ENCODE measurements around the gene LENG8.

LENG8 gene

DNA sequence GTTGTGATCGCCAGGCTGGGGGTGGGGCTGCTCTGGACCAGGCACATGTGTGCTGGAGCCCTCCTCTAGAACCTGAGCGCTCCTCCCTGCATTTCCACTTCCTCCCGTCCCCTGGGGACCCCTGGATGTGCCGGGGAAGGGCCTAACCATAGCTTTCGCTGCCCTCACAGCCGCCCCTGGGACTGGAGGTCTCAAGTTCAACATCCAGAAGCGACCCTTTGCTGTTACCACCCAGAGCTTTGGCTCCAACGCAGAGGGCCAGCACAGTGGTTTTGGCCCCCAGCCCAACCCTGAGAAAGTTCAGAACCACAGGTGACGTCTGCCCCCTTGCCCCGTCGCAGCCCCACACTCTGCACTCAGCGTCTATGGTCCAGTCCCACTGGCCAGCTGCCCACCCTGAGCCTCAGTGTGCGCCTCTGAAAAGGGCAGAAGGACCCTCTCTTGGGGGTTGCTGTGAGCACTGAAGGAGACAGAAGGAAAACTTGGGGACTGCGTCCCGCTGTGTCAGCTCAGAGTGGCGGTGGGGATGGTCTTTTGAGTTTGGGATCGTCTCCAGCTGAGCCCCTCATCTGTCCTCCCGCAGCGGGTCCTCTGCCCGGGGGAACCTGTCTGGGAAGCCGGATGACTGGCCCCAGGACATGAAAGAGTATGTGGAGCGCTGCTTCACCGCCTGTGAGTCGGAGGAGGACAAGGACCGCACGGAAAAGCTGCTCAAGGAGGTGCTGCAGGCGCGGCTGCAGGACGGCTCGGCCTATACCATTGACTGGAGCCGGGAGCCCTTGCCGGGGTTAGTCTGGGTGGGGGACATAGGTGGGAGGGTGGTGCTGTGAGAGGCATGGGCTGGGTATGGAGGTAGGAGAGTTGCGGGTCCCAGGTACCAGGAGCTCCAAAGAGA is 6.0 kb downstream of the LENG8 start:
- TF ChIP-seq ZFX (IDR thresholded peaks at IDR 0.05): no peak
- TF ChIP-seq, protein P1, sequence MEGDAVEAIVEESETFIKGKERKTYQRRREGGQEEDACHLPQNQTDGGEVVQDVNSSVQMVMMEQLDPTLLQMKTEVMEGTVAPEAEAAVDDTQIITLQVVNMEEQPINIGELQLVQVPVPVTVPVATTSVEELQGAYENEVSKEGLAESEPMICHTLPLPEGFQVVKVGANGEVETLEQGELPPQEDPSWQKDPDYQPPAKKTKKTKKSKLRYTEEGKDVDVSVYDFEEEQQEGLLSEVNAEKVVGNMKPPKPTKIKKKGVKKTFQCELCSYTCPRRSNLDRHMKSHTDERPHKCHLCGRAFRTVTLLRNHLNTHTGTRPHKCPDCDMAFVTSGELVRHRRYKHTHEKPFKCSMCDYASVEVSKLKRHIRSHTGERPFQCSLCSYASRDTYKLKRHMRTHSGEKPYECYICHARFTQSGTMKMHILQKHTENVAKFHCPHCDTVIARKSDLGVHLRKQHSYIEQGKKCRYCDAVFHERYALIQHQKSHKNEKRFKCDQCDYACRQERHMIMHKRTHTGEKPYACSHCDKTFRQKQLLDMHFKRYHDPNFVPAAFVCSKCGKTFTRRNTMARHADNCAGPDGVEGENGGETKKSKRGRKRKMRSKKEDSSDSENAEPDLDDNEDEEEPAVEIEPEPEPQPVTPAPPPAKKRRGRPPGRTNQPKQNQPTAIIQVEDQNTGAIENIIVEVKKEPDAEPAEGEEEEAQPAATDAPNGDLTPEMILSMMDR (conservative IDR thresholded peaks at IDR 0.05): no peak
- no peak overlapping the region for H3K27ac ChIP-seq

DNA sequence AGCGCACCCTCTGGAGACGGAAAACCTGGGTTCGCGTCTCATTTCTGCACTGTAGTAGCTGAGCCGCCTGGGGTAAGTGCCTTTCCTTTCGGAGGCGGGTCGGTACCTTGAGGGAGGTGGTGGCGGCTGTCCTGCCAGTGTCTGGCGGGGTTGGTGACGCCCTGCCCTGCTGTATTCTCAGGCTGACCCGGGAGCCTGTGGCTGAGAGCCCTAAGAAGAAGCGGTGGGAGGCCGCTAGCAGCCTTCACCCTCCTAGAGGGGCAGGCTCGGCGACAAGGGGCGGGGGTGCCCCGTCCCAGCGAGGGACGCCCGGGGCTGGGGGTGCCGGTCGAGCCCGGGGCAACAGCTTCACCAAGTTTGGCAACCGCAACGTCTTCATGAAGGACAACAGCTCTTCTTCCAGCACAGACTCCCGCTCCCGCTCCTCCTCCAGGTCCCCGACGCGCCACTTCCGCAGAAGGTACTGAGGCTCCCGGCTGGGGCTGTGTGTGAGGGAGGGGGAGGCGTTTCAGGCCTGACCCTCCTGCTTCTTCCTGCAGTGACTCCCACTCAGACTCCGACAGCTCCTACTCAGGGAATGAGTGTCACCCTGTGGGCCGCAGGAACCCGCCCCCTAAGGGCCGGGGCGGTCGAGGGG is 6.9 kb downstream of the LENG8 start:
- no peak overlapping the region for H3K27ac ChIP-seq
- TF ChIP-seq, protein P1 (conservative IDR thresholded peaks at IDR 0.05): no peak
- no peak for TF ChIP-seq ZFX (IDR thresholded peaks at IDR 0.05)

DNA sequence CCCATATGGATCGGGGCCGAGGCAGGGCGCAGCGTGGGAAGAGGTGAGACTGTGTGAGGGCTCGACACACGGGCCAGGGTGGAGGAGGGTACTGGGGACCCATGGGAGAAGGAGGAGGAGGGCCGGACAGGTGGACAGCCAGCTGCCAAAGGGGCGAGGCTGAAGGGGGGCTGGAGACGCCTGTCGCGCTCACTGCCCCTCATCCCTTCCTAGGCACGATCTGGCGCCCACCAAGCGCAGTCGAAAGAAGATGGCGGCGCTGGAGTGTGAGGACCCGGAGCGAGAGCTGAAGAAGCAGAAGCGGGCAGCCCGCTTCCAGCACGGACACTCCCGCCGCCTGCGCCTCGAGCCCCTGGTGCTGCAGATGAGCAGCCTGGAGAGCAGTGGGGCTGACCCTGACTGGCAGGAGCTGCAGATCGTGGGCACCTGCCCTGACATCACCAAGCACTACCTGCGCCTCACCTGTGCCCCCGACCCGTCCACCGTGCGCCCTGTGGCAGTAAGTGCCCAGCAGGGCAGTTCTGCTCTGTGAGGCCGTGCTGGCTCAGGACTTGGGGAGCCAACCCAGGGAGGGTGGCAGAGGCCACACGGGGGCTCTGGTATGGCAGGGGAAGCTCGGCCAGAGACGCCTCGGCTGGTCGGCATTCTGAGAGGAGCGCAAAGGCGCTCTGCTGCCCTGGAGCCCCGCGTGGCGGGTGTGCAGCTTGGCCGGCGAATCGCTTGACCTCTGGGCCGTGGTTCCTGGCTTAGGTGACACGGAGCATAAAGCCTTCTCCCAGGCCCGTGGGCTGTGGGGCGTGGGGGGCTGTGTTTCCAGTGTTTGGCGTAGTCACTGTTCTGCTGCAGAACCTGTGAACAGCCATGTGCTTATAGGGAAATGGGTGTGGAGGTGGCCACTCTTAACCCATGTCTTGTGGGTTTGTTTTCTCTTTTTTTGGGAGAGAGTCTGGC is 7.7 kb downstream of the LENG8 start:
- no peak overlapping the region for H3K27ac ChIP-seq
- TF ChIP-seq, protein P1 (conservative IDR thresholded peaks at IDR 0.05): no peak
- TF ChIP-seq ZFX (IDR thresholded peaks at IDR 0.05): no peak

DNA sequence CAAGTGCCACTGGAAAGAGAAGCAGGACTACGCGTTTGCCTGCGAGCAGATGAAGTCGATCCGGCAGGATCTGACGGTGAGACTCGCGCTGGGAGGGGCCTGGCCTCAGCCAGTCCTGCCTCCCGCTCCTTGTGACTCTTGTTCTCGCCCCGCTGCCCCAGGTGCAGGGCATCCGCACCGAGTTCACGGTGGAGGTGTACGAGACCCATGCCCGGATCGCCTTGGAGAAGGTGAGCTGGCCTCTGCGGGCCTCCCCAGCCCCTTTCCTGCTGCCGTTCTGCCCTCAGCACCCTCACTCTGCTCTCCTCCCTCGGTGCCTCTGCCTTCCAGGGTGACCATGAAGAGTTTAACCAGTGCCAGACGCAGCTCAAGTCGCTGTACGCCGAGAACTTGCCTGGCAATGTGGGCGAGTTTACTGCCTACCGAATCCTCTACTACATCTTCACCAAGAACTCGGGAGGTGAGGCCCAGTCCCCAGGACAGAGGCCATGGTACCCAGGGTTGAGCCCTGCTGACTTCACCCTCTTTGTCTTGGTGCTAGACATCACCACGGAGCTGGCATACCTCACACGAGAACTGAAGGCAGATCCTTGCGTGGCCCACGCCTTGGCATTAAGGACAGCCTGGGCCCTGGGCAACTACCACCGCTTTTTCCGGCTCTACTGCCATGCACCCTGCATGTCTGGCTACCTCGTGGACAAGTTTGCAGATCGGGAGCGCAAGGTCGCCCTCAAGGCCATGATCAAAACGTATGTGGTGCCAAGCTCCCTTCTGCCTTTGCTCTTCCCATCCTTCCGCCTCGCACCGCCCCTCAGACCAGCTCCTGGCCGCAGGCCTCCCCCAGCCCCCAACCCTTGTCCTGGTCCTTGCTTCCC is 9.0 kb downstream of the LENG8 start:
- H3K27ac ChIP-seq: no peak overlapping the region
- TF ChIP-seq, protein P1 (conservative IDR thresholded peaks at IDR 0.05): no peak

DNA sequence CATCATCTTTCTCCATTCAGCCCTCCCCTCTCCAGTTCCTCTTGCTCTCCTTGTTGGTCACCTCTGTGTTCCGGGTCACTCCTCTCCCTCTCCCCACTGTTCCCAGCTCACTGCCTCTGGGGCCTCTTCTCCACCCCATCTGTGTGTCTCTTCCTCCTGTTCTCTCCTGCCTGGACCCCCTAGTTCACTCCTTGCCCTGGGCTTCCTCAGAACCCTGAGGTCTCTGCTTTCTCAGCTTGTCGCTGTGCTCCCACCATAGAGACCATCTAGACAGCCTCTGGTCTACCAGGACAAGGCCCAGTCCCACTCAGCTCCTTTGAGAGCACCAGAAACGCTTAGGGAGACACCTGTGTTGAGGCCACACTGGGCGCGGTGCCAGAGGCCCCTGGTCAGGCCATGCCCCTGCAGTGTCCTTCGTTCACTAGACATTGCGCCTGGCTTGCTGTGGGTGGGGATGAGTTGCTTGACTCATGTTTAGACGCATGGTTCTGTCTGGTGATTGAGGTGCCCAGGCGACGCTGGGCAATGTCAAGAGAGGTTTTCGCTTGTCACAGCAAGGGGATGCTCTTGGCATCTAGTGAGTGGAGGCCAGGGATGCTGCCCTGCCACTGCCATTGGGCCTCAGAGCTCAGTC is 9.8 kb downstream of the LENG8 start:
- no peak overlapping the region for H3K27ac ChIP-seq

More for the DNA sequence above, 9.8 kb downstream of the LENG8 start:
- TF ChIP-seq, protein P1 (conservative IDR thresholded peaks at IDR 0.05): no peak

Data from C4-2B (cell line).